Tibial artery (tissue), 4 donors: Measurements from ENCODE around the gene TXNRD2.
A peak's percentile ranks its signal among the peaks of the same experiment; 100 is the strongest.

Experiments used
- DNase-seq, 2 donors: peaks; one replicate each; pipeline ENCODE4 v3.0.0-alpha.2; 2019
- H3K27ac ChIP-seq, 2 donors: fragments of 200-600 bp; sonication (generic) in 1 of 2; 1 replicate in 1 of 2; 2 replicates in 1 of 2; pipeline ENCODE4 v1.5.1; 2018 to 2019; ENCODE audit warnings: mild to moderate bottlenecking in 1 of 2
- H3K27me3 ChIP-seq, 2 donors: fragments of 200-600 bp; sonication (generic) in 1 of 2; one replicate each; pipeline versions ENCODE4 v1.5.1 to v1.6.0; 2016 to 2019
- H3K36me3 ChIP-seq, 3 donors: fragments of 200-600 bp; sonication (generic) in 2 of 3; one replicate each; pipeline ENCODE4 v1.5.1; 2016 to 2019; ENCODE audit warnings: mild to moderate bottlenecking in 2 of 3
- H3K4me1 ChIP-seq, 4 donors: fragments of 200-600 bp; sonication (generic) in 2 of 4; 1 replicate in 3 of 4; 2 replicates in 1 of 4; pipeline ENCODE4 v1.5.1; 2016 to 2019
- H3K4me3 ChIP-seq, 2 donors: fragments of 200-600 bp; sonication (generic) in 1 of 2; 1 replicate in 1 of 2; 2 replicates in 1 of 2; pipeline ENCODE4 v1.5.1; 2018 to 2019; ENCODE audit warnings: mild to moderate bottlenecking in 2 of 2
- H3K9me3 ChIP-seq, 3 donors: fragments of 200-600 bp; sonication (generic) in 1 of 3; one replicate each; pipeline ENCODE4 v1.5.1; 2016 to 2019
- intact Hi-C: fragments of 100-400 bp; cut with DNase I; formaldehyde crosslinking; loops from one replicate; pipeline ENCODE4 v1.15.0; 2023; ENCODE audit warnings: low total_unique reads
- TF ChIP-seq, protein P1 (sequence below), 2 experiments: fragments of 200-600 bp in 1 of 2; fragments of 450-650 bp in 1 of 2; IDR thresholded peaks; one replicate each; pipeline ENCODE4 v1.5.1; 2017 to 2019; ENCODE audit warnings: antibody characterized with exemption in 2 of 2, mild to moderate bottlenecking in 1 of 2, moderate library complexity in 1 of 2

TXNRD2 gene

DNA sequence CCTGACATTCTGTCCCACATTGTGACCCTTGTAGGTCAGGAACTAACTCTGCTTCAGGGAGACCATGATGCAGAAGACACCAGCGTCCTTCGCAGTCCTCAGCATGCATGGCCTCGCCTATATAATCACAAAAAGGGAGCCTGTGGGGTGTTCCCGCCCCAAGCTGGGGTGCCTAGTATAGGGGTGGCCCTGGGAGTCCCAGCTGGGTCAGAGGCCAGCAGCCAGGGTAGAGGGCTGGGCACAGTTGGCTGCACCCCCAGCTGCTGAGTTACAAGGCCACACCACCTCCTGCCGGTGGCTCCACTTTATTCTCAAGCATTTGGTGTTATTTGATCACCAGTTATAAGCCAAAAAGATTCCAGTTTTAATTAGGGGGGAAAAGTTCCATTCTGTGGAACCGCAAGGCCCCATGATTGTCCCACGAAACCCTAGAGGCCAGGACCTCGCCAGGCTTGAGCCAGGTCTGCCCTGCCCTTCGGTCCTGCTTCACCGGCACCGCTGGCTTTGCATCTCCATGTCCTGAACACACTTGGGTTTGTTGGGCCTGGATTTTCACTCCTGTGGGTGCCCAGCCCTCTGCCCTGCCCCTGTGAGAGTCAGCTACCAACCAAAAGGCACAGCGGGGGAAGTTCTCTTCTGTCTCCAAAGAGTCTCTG lies 72.0 kb downstream of the TXNRD2 start:
- Histone ChIP-seq H3K36me3 (no peaks in the 10 kb centered on the region), H3K4me3 (no peak overlapping the region), H3K27ac (no peak overlapping the region), H3K9me3 (no peaks in the 10 kb centered on the region), H3K27me3 (no peaks in the 10 kb centered on the region), H3K4me1 (peaks cover 0 to 16% (median 0%) of the 10 kb centered on the region in 4 donors)
- TF ChIP-seq, protein P1, sequence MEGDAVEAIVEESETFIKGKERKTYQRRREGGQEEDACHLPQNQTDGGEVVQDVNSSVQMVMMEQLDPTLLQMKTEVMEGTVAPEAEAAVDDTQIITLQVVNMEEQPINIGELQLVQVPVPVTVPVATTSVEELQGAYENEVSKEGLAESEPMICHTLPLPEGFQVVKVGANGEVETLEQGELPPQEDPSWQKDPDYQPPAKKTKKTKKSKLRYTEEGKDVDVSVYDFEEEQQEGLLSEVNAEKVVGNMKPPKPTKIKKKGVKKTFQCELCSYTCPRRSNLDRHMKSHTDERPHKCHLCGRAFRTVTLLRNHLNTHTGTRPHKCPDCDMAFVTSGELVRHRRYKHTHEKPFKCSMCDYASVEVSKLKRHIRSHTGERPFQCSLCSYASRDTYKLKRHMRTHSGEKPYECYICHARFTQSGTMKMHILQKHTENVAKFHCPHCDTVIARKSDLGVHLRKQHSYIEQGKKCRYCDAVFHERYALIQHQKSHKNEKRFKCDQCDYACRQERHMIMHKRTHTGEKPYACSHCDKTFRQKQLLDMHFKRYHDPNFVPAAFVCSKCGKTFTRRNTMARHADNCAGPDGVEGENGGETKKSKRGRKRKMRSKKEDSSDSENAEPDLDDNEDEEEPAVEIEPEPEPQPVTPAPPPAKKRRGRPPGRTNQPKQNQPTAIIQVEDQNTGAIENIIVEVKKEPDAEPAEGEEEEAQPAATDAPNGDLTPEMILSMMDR (IDR thresholded peaks at IDR 0.05): no peak
- intact Hi-C loops: no loop called here
- DNase-seq: peak; percentile 14 to 42

DNA sequence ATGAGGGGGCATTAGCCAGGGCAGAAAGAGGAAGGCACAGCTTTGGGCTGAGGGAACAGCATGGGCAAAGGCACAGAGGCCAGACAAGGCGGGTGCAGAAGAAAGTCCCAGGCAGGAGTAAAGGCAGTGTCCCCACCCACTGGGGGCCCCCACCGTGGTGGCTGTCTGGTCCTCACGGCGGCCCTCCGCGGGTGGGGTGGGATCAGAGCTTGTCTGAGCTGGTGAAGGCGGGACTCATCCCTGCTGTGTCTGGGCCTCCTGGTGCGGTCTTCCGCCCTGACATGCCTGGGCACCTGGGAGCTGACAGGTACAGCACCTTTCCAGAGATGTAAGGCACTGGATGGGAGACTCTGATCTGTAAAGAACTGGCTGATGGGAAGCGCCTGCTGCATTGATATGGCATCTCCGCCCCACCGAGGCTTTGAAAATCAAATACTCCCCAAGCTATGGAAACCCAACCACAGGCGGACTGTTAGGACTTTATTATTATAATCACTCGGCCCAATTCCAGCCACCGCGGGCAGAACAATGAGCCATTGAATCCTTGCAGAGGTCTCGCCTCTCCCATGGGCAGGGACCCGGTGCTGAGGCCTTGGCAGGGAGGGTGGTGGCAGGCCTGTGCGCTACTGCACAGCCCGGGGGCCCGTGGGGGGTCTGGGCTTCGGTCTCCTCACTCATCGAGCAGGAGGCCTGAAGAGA lies 72.7 kb downstream of the TXNRD2 start:
- Histone ChIP-seq H3K36me3 (no peaks in the 10 kb centered on the region), H3K27ac (no peak overlapping the region), H3K4me1 (peaks cover 0 to 12% (median 0%) of the 10 kb centered on the region in 4 donors), H3K4me3 (no peak overlapping the region), H3K9me3 (no peaks in the 10 kb centered on the region), H3K27me3 (no peaks in the 10 kb centered on the region)
- DNase-seq: peak; percentile 19 to 62
- intact Hi-C loops: no loop called here
- TF ChIP-seq, protein P1 (IDR thresholded peaks at IDR 0.05): no peak

DNA sequence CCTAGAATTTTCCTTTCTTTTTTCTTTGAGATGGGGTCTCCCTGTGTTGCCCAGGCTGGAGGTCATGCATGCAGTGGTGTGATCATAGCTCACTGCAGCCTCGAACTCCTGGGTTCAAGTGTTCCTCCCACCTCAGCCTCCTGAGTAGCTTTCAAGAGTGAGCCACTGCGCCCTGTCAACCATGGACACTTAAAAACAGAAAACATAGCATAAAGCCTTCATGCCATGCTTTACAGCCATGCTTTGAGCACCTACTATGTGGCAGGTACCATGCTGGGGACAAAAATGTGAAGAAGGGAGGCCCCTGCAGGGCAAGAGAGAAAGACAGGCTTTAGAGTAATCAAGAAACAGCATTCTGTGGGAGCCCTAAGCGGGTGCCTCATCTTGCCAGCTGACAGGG lies 73.3 kb downstream of the TXNRD2 start:
- H3K27me3 ChIP-seq: no peaks in the 10 kb centered on the region
- no peaks in the 10 kb centered on the region for H3K36me3 ChIP-seq
- intact Hi-C loops: no loop called here
- no peak overlapping the region for H3K4me3 ChIP-seq
- no peaks in the 10 kb centered on the region for H3K9me3 ChIP-seq
- DNase-seq: peak in 1 of 2 donors; percentile 12
- TF ChIP-seq, protein P1 (IDR thresholded peaks at IDR 0.05): no peak
- H3K4me1 ChIP-seq: peaks cover 0 to 7% (median 0%) of the 10 kb centered on the region in 4 donors
- H3K27ac ChIP-seq: no peak overlapping the region

DNA sequence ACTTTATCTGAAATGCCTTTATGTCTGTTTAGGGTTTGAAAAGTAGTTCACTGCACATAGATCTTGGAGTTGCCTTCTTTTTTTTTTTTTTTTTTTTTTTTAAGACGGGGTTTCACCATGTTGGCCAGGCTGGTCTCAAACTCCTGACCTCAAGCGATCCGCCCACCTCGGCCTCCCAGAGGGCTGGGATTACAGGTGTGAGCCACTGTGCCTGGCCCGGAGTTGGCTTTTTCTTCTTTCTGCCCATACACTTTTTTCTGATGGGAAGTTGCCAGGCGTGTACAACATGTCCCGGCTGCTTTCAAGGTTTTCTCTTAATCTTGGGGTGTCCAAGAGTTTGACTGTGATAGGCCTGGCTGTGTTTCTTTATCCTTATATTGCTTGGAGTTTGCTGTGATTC lies 74.0 kb downstream of the TXNRD2 start:
- TF ChIP-seq, protein P1 (IDR thresholded peaks at IDR 0.05): no peak
- DNase-seq: peak; percentile 7 to 55
- Histone ChIP-seq H3K9me3 (no peaks in the 10 kb centered on the region), H3K27ac (no peak overlapping the region), H3K27me3 (no peaks in the 10 kb centered on the region), H3K4me1 (peaks cover 0 to under 1% (median 0%) of the 10 kb centered on the region in 4 donors), H3K36me3 (no peaks in the 10 kb centered on the region), H3K4me3 (no peak overlapping the region)
- intact Hi-C loops: no loop called here

DNA sequence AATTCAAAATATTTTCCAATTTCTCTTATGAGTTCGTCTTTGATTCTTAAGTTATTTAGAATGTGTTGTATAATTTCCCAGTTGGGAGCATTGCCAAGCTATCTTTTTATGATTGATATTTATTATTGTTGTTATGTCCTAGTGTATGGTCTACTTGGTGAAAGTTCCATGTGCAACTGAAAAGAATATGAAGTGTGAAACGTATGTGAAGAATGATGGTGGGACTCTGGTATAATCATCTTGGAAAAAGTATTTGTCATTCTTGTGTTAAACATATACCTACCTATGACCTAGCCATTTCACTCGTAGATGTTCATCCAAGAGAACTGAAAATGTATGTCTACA lies 75.0 kb downstream of the TXNRD2 start:
- H3K36me3 ChIP-seq: no peaks in the 10 kb centered on the region
- intact Hi-C loops: no loop called here
- DNase-seq: no peak
- TF ChIP-seq, protein P1 (IDR thresholded peaks at IDR 0.05): no peak
- no peaks in the 10 kb centered on the region for H3K4me1 ChIP-seq
- H3K27ac ChIP-seq: no peak overlapping the region
- no peaks in the 10 kb centered on the region for H3K9me3 ChIP-seq
- no peak overlapping the region for H3K4me3 ChIP-seq
- no peaks in the 10 kb centered on the region for H3K27me3 ChIP-seq
